Hypothalamus (tissue), 51 donors: ENCODE data around the gene BCAS3.
A peak's percentile ranks its signal among the peaks of the same experiment; 100 is the strongest.
"Not testable (repeated sequence)": the region's sequence is repeated elsewhere in the genome, so short reads cannot be mapped to it uniquely, and the experiment has no call there.

Experiments
- DNase-seq, 51 donors: peaks; one replicate each; lab custom pipeline; 2025; lab: John Stamatoyannopoulos, UW

Gene BCAS3

DNA sequence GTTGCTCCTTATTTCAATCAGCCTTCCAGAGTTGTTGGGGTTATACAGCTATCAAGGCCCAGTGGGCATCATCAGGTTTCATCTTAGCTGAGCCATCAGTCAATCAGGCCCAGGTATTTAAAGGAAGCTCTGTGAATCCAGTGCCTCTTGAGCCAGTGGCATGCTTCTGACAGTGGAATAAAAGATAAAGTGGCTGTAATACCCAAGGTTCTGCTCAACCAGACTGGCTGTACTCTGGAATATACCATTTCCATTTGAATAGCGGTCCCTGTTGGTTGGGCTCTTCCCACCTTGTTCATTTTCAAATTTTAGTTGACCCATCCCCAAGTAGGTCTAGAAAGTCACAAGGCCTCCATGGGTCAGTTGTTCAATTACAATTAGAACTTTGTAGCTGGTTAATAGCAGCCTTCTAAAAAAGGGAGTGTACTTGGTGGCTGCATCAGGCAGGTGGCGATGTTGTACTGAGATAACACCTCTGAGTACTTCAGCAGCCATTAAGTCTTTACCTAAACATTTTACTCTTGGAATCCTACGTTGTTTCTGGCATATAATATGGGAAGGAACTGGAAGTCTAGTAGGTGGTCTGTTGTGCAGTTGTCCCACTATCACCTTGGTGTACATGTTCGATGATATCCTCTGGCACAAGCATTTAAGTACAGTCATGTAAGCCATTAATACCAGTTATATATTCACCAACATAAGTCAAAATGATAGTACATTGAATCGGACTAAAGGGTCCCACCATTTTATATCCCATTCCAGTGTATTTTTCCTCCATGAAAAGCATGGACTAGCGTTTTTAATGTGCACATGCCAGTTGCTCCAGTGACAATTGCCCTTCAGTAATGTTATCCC is 294.1 kb downstream of the BCAS3 start:
- DNase-seq = peak in 1 of 51 donors; percentile 0

DNA sequence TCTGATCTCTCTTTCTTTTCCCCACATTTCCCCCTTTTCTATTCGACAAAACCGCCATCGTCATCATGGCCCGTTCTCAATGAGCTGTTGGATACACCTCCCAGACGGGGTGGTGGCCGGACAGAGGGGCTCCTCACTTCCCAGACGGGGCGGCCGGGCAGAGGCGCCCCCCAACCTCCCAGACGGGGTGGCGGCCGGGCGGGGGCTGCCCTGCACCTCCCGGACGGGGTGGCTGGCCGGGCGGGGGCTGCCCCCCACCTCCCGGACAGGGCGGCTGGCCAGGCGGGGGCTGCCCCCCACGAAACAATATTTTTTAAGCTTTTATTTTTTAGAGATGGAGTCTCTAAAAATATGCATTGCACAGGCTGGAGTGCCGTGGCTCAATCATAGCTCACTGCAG is 299.2 kb downstream of the BCAS3 start:
- not testable (repeated sequence) for DNase-seq

DNA sequence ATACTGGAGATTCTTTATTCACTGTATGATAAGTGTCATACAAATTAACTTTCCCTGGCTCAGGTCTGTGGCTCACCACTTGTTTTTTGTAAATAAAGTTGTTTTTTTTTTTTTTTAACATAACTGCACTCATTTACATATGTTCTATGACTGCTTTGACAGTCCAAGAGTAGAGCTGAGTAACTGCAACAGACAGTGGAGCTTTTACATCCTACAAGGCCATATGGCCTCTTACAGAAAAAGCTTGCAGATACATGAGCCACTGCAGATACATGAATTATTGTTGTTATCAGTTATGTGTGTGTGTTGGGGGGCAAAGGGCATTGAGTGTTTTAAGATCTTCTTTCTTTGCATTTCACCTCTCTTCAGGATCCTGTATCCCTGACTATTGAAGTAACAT is 311.7 kb downstream of the BCAS3 start:
- DNase-seq = no peak

DNA sequence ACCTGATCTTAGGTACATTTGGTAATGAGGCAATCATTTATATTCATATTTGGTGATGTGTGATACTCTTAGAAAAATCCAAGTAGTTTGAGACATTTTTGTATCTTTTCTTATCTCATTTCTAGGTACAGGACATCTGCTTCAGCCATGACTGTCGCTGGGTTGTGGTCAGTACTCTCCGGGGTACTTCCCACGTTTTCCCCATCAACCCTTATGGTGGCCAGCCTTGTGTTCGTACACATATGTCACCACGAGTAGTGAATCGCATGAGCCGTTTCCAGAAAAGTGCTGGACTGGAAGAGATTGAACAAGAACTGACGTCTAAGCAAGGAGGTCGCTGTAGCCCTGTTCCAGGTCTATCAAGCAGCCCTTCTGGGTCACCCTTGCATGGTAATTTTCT is 312.2 kb downstream of the BCAS3 start:
- DNase-seq = no peak

DNA sequence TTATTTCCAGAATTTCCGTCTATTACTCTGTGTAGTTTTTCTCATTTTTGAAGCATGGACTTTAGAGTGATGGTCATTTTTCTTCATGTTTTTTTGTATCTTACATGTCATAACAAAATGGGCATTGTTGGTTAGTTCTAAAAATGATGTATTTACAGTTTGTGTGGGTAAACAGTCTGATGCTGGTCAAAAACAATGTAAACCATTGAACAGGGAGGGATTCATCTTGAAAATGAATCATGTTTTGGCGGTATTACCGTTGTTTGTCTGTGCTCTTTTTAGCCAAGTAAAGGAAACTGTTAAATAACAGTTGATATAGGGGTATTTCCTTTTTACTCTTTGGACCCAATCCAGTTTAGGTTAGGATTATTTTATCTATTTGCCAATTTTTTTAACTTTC is 315.8 kb downstream of the BCAS3 start:
- no peak for DNase-seq

DNA sequence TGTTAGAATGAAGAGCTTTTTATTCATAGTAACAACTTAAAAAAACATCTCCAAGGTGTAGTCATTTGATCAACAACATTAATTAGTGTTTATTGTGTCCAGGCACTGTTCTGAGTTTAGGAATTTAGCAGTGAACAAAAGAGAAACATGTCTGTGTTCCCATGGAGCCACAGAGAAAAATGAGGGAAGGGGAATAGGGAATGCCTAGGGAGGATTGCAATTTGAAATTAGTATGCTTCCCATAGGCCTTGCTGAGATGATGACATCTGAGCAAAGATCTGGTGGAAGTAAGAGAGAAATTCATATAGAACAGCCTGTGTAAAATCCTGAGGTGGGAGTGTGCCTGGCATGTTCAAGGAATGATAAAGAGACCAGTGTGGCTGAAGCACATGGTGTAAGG is 318.0 kb downstream of the BCAS3 start:
- no peak for DNase-seq

DNA sequence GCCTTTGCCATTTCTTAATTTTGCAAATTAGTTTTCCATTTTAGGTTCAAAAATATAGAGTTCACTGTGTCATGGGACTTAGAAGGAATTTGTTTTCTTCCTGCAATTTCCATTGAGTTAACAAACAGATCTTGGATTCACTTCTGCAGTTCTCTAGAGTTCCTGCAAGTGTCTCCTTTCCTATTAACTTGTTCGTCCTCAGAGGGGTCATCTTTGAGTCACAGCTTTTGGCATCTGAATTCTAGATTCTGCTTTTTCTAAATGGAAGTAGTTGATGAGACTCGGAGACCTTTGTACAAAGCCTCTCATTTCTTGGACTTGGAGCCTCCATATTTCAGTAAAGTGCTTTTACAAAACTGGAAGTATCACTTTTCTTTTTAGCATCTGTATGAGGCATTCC is 323.3 kb downstream of the BCAS3 start:
- DNase-seq = no peak

DNA sequence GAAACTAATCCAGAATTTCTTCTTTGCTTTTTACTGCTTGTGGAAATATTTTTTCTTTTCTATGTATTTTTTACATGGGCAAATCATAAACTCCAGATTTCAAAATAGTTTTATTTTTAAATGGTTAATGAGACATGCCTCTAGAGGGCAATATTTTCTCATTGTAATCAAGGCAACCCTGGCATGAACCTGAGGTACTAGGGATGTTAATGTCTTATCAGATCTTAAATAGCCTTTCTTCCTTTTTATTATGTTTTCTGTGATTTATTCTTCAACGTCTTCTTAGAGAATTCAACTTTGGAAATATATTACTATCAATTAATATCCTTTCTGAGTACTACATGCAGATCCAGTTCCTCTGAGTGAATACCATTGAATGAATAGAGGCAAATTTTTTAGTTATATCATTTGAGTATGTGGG is 324.7 kb downstream of the BCAS3 start:
- DNase-seq = peak in 1 of 51 donors; percentile 0

DNA sequence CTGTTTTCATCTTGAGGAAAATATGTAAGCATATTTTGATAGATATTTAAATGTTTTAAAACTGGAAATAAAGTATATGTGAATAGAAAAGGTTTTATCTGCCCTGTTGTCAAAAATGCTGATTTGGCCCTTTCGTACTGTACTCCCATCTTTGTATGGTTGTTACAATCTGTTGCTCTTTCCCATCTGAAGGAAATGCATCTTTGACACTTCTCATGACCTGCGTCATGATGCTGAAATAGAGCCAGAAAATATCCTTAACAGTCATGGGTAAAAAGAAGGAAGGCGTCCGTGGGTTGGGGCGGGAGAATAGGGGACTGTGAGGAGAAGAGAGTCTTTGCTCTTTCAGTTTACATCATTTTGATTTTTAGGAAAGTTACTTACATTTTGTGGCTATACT is 327.7 kb downstream of the BCAS3 start:
- no peak for DNase-seq

DNA sequence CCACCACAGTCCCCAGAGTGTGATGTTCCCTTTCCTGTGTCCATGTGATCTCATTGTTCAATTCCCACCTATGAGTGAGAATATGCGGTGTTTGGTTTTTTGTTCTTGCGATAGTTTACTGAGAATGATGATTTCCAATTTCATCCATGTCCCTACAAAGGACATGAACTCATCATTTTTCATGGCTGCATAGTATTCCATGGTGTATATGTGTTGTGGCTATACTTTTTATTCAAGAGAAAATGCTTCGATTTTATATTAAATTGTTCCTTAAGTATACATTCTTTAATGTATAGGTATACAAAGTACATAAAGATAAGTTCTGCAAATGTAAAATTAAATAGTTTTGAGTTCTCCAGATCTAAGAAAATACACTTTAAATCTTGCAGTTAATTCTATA is 328.3 kb downstream of the BCAS3 start:
- not testable (repeated sequence) for DNase-seq

DNA sequence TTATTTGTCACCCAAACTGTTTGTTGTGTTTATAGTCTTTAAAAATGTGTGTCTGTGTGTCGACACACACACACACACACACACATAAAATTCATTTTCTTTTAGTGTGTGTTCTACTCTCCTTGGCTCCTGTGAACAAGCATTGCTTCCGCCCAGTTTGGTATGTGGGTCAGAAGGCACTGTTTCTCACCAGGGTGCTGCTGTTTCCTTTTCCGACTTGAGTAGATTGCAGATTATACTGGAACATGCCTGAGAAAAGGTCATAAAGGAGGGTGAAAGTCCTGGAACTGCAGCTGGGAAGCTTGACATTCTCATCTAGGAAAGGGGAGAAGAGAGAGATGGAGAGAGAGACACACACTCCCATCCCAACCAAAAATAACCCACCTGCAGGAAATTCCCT is 330.3 kb downstream of the BCAS3 start:
- no peak for DNase-seq

DNA sequence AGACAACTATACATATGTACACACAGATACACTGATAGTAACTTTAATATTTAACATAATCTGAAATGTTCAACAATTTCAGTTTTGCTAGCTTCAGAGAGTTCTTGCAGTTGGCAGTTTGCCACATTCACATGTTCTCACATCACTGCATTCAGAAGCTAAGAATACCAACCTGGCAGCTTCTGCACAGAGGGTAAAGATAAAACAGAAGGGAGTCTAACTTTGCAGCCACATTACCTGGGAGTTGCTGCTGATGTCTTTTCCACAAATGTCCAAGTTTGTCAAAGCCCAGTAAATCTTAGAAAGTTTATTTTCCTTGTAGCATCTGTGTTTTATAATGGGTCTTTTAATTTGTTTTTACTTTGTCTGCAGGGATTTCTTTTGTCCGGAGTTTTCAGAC is 332.0 kb downstream of the BCAS3 start:
- no peak for DNase-seq

DNA sequence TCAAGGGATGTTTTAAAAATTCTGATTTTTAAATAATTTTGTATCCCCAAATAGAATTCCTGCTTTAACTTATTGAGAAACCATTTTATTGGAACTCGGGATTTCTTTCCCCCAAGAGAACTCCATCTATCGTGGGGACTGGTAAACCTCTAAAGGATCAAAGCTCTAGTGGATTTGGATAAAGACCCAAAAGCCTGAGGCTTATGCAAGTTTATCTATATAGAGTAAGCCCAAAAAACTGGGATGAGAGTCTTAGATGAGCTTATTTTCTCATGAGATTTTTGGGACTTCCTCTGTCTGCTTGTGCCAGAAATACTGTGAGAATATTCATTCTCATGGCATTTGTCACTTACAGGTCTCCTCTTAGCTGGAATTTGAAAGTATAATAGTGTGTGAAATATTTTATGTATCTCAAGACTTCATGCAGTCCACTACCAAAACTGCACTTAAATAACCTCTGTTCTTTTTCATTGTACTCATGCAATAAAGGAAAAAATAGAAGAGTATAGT is 333.1 kb downstream of the BCAS3 start:
- no peak for DNase-seq

DNA sequence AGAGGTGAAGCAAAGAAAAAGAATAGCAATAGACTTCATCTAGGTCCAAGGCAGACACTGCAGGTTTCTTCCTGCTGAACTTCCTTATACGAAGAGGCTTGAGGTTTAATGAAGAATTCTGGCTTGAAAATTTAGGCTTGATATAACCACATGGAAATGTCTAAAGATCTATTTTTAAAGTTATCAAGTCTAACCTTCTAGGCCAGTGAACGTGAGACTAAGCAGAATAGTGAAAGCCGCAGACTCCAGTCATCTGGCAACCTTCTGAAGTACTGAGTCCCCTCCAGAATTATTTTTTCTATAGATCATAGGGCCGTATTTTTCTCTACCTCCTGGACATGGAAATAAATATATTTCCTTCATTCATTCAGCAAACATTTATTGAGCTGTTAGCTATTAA is 333.6 kb downstream of the BCAS3 start:
- DNase-seq = no peak

DNA sequence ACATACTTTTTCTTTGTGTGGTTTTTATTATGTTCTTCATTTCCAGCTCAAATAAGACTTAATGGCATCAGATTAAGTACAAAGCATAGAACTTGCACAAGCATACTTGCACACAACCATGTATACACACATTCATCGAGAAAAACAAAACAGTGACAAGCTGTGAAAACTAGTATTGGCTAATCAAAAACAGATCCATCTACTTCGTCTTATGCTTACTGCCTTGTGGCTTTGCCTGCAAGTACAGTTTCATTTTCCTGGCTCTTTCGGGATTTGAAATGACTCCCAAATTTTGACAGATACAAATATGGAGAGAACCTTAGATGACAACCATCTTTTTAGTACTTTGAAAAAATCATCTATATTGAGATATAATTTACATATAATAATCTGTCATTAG is 338.3 kb downstream of the BCAS3 start:
- DNase-seq = no peak

DNA sequence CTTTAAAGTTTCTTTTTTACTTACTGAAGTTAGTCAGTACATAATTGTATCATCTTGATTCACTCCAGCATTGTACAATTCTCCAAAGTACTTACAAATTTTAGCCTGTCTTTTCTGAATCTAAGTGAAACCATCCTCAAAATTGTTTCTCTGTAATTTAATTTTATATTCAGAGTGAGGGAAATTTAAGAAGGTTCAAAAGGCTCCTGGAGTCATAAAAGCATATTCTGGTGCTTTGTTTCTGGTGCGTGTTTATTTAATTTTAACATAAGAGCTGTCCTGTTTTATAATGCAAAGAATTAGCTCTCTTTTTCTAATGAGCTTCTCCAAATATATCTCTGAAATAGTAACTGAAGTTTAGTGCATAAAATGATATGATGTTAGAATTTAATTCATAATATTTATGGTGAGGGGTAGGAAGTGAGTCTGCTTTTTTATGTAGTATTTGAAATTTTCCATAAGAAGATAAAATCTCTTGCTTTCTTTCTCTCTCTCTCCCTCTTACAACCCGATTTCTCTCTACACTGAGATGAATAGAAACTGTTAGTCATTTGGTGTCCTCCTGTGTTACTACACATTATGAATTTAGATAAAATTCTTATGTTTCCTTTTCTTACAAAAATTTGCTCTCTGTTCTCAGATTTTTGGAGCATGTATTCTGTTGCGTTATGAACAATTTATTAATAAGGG is 339.8 kb downstream of the BCAS3 start:
- no peak for DNase-seq

DNA sequence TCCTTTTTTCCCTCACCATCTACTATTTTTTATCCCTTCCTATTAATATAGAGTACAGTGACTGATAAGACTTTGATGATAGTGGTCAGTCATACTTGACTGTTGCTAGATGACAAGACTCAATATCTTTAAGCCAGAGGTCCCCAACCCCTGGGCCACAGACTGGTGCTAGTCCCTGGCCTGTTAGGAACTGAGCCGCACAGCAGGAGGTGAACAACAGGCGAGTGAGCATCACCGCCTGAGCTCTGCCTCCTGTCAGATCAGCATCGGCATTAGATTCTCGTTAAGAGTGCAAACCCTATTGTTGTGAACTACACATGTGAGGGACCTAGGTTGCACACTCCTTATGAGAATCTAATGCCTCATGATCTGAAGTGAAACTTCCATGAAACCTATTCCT is 341.3 kb downstream of the BCAS3 start:
- DNase-seq = no peak

DNA sequence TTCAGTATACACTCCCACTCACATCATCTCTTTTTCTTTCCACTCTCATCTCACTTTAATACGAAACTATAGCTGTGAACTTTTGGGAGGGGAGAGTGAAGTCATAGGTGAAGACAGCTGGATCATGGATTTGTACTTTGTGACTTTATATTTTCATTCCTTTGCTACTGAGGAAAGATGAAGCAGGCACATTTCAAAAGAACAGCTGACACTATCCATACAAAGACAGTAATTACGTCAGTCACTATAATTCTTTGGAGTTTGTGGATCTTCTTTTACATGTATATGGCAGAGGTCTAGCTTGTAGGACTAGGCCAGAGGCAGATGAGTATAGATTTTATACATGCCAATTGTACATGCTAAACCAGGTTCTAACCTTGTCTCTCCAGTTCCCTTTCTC is 346.3 kb downstream of the BCAS3 start:
- DNase-seq = no peak

DNA sequence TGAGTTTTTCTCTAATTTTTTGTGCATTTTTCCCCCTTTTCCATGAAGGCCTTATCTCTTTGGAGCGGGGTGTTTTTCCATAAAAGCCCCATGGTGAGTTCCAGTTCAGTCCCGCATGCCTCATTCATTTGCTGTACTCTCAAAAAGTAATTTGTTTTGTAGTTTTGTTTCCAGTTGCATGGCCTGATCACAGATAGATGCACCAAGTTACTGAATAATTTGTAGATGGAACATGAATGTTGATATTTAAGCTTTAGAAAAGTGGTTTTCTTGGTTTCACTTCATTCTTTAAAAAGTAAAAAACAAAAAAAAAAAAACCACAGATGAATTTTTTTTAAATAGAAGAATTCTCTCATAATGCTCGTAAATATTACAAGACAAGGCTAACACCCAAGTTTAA is 349.2 kb downstream of the BCAS3 start:
- DNase-seq = no peak

DNA sequence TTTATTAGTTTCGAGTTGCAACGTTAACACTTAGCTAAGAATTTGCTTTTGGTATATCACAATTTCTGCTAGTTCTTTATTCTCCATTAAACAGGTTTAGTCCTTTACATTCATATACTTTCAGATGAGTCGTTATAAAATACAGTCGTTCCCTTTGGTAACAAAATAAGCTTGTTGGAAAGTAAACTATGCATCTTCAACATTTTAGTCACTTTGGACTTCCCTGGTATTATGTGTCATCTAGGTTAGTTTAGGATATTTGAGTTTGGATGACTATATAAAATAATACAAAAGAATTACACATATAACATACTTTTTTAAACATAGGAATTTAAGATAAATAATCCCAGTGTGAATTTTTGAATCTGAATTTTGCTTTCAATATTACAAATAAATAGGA is 351.5 kb downstream of the BCAS3 start:
- DNase-seq = no peak

DNA sequence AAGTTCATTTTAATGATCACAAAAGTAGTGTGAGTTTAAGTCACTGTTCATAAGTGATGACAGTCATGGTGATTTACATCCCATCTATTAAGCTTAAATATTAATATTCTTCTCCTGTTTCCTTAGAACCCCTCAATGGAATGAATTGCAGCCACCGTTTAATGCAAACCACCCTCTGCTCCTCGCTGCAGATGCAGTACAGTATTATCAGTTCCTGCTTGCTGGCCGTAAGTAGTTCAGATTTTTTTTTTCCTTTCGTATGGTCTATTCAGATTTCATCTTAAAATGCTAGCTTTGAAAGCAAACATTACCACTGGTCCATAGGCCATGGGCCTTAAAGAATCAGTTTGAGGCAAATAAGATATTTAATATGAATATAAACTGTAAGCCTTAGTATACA is 363.0 kb downstream of the BCAS3 start:
- DNase-seq = no peak

DNA sequence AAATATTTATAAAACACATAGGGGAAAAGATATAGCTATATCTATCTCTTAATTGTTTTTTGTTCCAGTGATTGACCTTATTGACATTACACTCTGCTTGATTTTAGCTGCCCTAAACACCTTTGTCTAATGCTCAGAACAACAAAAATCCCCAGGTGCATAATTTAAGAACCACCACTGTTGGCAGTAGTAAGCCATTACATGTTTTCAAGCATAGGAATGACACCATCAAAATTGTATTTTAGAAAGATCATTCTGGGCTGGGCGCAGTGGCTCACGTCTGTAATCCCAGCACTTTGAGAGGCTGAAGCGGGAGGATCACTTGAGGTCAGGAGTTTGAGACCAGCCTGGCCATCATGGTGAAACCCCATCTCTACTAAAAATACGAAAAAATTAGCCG is 364.7 kb downstream of the BCAS3 start:
- DNase-seq = not testable (repeated sequence)
